Endothelial cell of umbilical vein (primary cell): ENCODE measurements around the gene STRN. TPM values are rescaled to one million over a fixed set of nuclear protein-coding genes. Genes with fewer than 3 reads are reported as not detected.

Experiments
- BruUV-seq: library from RNA; stranded (reverse); fragments of 400-500 nt; replicated peaks from 2 replicates; lab custom pipeline; 2021; lab: Mats Ljungman, UMichigan
- CTCF ChIA-PET: fragments of 300-600, 350-600 bp; sonication (Branson Sonifier 250); formaldehyde crosslinking; loops from one replicate; lab custom pipeline; 2021; ENCODE audit warnings: antibody characterized with exemption, inconsistent platforms; lab: Charles Lee
- POLR2A ChIA-PET: fragments of 300-600, 350-600 bp; sonication (Branson Sonifier 250); formaldehyde crosslinking; loops from one replicate; lab custom pipeline; 2021; ENCODE audit warnings: antibody characterized with exemption, inconsistent platforms; lab: Charles Lee
- DNase-seq: peaks from one replicate; pipeline ENCODE4 v3.0.0-alpha.2; 2011; ENCODE audit warnings: low read depth, low spot score
- FAIRE-seq: peaks from 2 replicates; lab custom pipeline; 2011; peaks lifted over from hg19 to GRCh38; lab: Jason Lieb, UNC
- H2AFZ ChIP-seq: 2 replicates; pipeline ENCODE4 v1.6.0; 2012; ENCODE audit warnings: low read depth, low read length, control low read depth, inconsistent platforms
- H3K27ac ChIP-seq: 2 replicates; pipeline ENCODE4 v1.5.1; 2011; ENCODE audit warnings: low read depth, mild to moderate bottlenecking, control low read depth, low read length, moderate library complexity; ENCODE audit not compliant: insufficient read depth
- H3K27me3 ChIP-seq, 2 experiments: 2 replicates each; pipeline versions ENCODE4 v1.6.0 to v1.6.1; 2011; ENCODE audit warnings: low read length in 2 of 2, mixed read lengths in 1 of 2; ENCODE audit not compliant: control insufficient read depth in 2 of 2, insufficient read depth in 2 of 2
- H3K36me3 ChIP-seq, 2 experiments: 2 replicates in 1 of 2; 3 replicates in 1 of 2; pipeline ENCODE4 v1.5.1; 2011; ENCODE audit warnings: low read length in 2 of 2, mild to moderate bottlenecking in 1 of 2, moderate library complexity in 1 of 2; ENCODE audit not compliant: control insufficient read depth in 2 of 2, insufficient read depth in 2 of 2; ENCODE audit errors: extremely low read depth in 1 of 2
- H3K4me1 ChIP-seq: 3 replicates; pipeline ENCODE4 v1.5.1; 2011; ENCODE audit warnings: mild to moderate bottlenecking, low read length; ENCODE audit not compliant: control insufficient read depth, insufficient read depth; ENCODE audit errors: extremely low read depth
- H3K4me2 ChIP-seq: 2 replicates; pipeline ENCODE4 v1.6.1; 2011; ENCODE audit warnings: low read length, control low read depth, mixed read lengths; ENCODE audit not compliant: insufficient read depth
- H3K4me3 ChIP-seq, 3 experiments: fragments of 200-600 bp in 1 of 3; sonication (generic), shearing (Covaris generic) in 1 of 3; replicated peaks in 1 of 3; 2 replicates each; pipeline ENCODE4 v1.5.1; 2011 to 2016; ENCODE audit warnings: control low read depth in 3 of 3, low read length in 3 of 3, mild to moderate bottlenecking in 2 of 3, inconsistent platforms in 1 of 3, low read depth in 1 of 3, moderate library complexity in 1 of 3; ENCODE audit not compliant: insufficient read depth in 1 of 3
- H3K79me2 ChIP-seq: 2 replicates; pipeline ENCODE4 v1.6.0; 2012; ENCODE audit warnings: low read length, inconsistent platforms; ENCODE audit not compliant: control insufficient read depth, insufficient read depth
- H3K9ac ChIP-seq: replicated peaks from 2 replicates; pipeline ENCODE3; 2011; ENCODE audit warnings: low read length, control low read depth; ENCODE audit not compliant: insufficient read depth; ENCODE audit errors: extremely low read depth
- H3K9me1 ChIP-seq: replicated peaks from 3 replicates; pipeline ENCODE4 v1.6.0; 2011; ENCODE audit warnings: mild to moderate bottlenecking, low read length; ENCODE audit not compliant: control insufficient read depth, insufficient read depth; ENCODE audit errors: extremely low read depth
- H3K9me3 ChIP-seq: replicated peaks from 2 replicates; pipeline ENCODE4 v1.5.1; 2012; ENCODE audit warnings: low read length, inconsistent platforms; ENCODE audit not compliant: control insufficient read depth, insufficient read depth
- H4K20me1 ChIP-seq: replicated peaks from 2 replicates; pipeline ENCODE3; 2011; ENCODE audit warnings: mild to moderate bottlenecking, low read length; ENCODE audit not compliant: control insufficient read depth, insufficient read depth; ENCODE audit errors: extremely low read depth
- CTCF ChIP-seq, 2 donors: IDR thresholded peaks; 1 replicate in 1 of 2; 2 replicates in 1 of 2; pipeline ENCODE4 v1.5.1; 2011; ENCODE audit warnings: low read length in 2 of 2, mild to moderate bottlenecking in 2 of 2, moderate library complexity in 2 of 2, control low read depth in 1 of 2, inconsistent platforms in 1 of 2, low read depth in 1 of 2; ENCODE audit not compliant: insufficient read depth in 1 of 2; ENCODE audit errors: extremely low read depth in 1 of 2
- EZH2 ChIP-seq: IDR thresholded peaks from 2 replicates; pipeline ENCODE4 v1.6.1; 2012; ENCODE audit warnings: borderline replicate concordance, low read depth, mild to moderate bottlenecking, moderate library complexity, low read length, inconsistent platforms; ENCODE audit not compliant: severe bottlenecking
- FOS ChIP-seq: IDR thresholded peaks from 2 replicates; pipeline ENCODE4 v1.6.1; 2011; ENCODE audit warnings: mild to moderate bottlenecking, low read length, moderate library complexity, borderline replicate concordance; ENCODE audit not compliant: insufficient read depth
- GATA2 ChIP-seq: IDR thresholded peaks from 2 replicates; pipeline ENCODE4 v1.7.0; 2011; ENCODE audit warnings: low read depth, mild to moderate bottlenecking, moderate library complexity, mixed read lengths, low read length; ENCODE audit not compliant: insufficient read length, insufficient read depth
- JUN ChIP-seq: IDR thresholded peaks from 2 replicates; pipeline ENCODE4 v1.6.1; 2011; ENCODE audit warnings: borderline replicate concordance, low read depth; ENCODE audit not compliant: insufficient read length, insufficient read depth
- MAX ChIP-seq: IDR thresholded peaks from 2 replicates; pipeline ENCODE4 v1.6.1; 2011; ENCODE audit not compliant: insufficient read depth, insufficient read length
- MYC ChIP-seq: IDR thresholded peaks from one replicate; pipeline ENCODE4 v1.6.1; 2011; ENCODE audit warnings: mild to moderate bottlenecking, low read depth, low read length
- POLR2A ChIP-seq: IDR thresholded peaks from 2 replicates; pipeline ENCODE4 v1.6.1; 2012; ENCODE audit warnings: low read depth, mild to moderate bottlenecking, control low read depth, low read length
- POLR2AphosphoS5 ChIP-seq: IDR thresholded peaks from 2 replicates; pipeline ENCODE4 v1.6.1; 2012; ENCODE audit warnings: low read depth, mild to moderate bottlenecking, control low read depth, low read length, moderate library complexity; ENCODE audit not compliant: insufficient read depth
- dilution Hi-C: fragments of 300-500 bp; cut with MboI; formaldehyde crosslinking; loops from one replicate; pipeline ENCODE4 v1.15.0; 2019; ENCODE audit warnings: low sequenced_read_pairs; ENCODE audit not compliant: extremely low pct_ligation_motif_present
- intact Hi-C: fragments of 100-400 bp; cut with micrococcal nuclease; formaldehyde crosslinking; loops from one replicate; pipeline ENCODE4 v1.10.0; 2022
- polyA plus RNA-seq, 4 experiments: library from polyadenylated mRNA; depleted of rRNA in 3 of 4; stranded (reverse) in 3 of 4; unstranded in 1 of 4; fragments of >200 nt; gene quantifications; 2 replicates each; pipeline versions ENCODE4 v1.2.1 to v1.2.3, GENCODE V29; 2011 to 2012; ENCODE audit warnings: missing spikeins in 1 of 4
- total RNA-seq: library from RNA; stranded (reverse); gene quantifications from 2 replicates; pipeline ENCODE4 v1.2.3, GENCODE V29; 2021

Gene STRN
- total and polyA plus RNA-seq, 2 donors (not counting 3 experiments of a cell fraction or from before 2014, with no cell fraction given): 6.7 to 33.4 TPM

- no peaks in the 10 kb centered on the region for H3K9me3 ChIP-seq
- no TSS peak for BruUV-seq
- dilution Hi-C loops (no loop called here), intact Hi-C loops (no loop called here)
- H3K79me2 ChIP-seq: no peaks in the 10 kb centered on the region
- H3K9me1 ChIP-seq: no peaks in the 10 kb centered on the region
- DNase-seq (no peak), FAIRE-seq (no peak)
- H3K27ac ChIP-seq: no peak overlapping the region
- no peaks in the 10 kb centered on the region for H3K27me3 ChIP-seq
- CTCF ChIA-PET: no interaction called here
- H3K4me2 ChIP-seq: no peak overlapping the region
- POLR2A ChIA-PET: no interaction called here
- H3K4me1 ChIP-seq: no peaks in the 10 kb centered on the region
- H3K9ac ChIP-seq: no peak overlapping the region
- no peak overlapping the region for H2AFZ ChIP-seq
- no peaks in the 10 kb centered on the region for H4K20me1 ChIP-seq
- no peak overlapping the region for H3K4me3 ChIP-seq
- peaks cover 0 to 4% of the 10 kb centered on the region in 2 experiments for H3K36me3 ChIP-seq
- TF ChIP-seq POLR2AphosphoS5: no peak
- no peak for TF ChIP-seq POLR2A
- no peak for TF ChIP-seq FOS
These were observed 87.9 kb downstream of the STRN start for GRCh38 chr2:36878429-36878828.

- Histone ChIP-seq H4K20me1 (no peaks in the 10 kb centered on the region), H3K27ac (no peak overlapping the region), H3K9me3 (no peaks in the 10 kb centered on the region), H3K4me2 (no peak overlapping the region), H3K4me3 (no peak overlapping the region), H3K4me1 (no peaks in the 10 kb centered on the region), H3K9me1 (no peaks in the 10 kb centered on the region), H3K79me2 (no peaks in the 10 kb centered on the region), H3K9ac (no peak overlapping the region), H2AFZ (no peak overlapping the region), H3K36me3 (peaks cover 2 to 6% of the 10 kb centered on the region in 2 experiments), H3K27me3 (no peaks in the 10 kb centered on the region)
- FAIRE-seq (no peak), DNase-seq (no peak)
- no peak for TF ChIP-seq JUN
- no peak for TF ChIP-seq CTCF (IDR thresholded peaks at IDR 0.05; ENCODE audit: extremely low read depth in 1 of 2, insufficient read depth in 1 of 2, low read depth in 1 of 2, low read length in 2 of 2)
- TF ChIP-seq GATA2: no peak
- no peak for TF ChIP-seq FOS
- no peak for TF ChIP-seq POLR2A
- no peak for TF ChIP-seq MYC
- no peak for TF ChIP-seq MAX
- no peak for TF ChIP-seq POLR2AphosphoS5
- TF ChIP-seq EZH2: no peak
- dilution Hi-C loops (no loop called here), intact Hi-C loops (no loop called here)
- BruUV-seq: no TSS peak
- ChIA-PET CTCF (interaction anchor here (0.9 kb wide), 1 partner anchor 40 kb away, joined by 4 read pairs; no protein-coding TSS in a partner anchor), POLR2A (no interaction called here)
These were observed 95.1 kb downstream of the STRN start for GRCh38 chr2:36871068-36871707.
